SK-N-SH (cell line): Measurements from ENCODE around the gene ID4. TPM values are rescaled to one million over a fixed set of nuclear protein-coding genes. Genes with fewer than 3 reads are reported as not detected.

Experiments
- CTCF ChIA-PET: fragments of 300-600, 350-600 bp; formaldehyde crosslinking; extraction: SDS; loops from one replicate; lab custom pipeline; 2021; lab: Yijun Ruan, JAX
- POLR2A ChIA-PET: fragments of 350-600 bp; sonication (Branson Sonifier 250); formaldehyde crosslinking; extraction: SDS; loops from one replicate; lab custom pipeline; 2020; ENCODE audit warnings: antibody characterized with exemption, inconsistent platforms; lab: Yijun Ruan, JAX
- DNase-seq: peaks from one replicate; pipeline ENCODE4 v3.0.0; 2012
- H2AFZ ChIP-seq: fragments of 200-600 bp; sonication (generic); 2 replicates; pipeline ENCODE4 v1.8.1; 2016; ENCODE audit warnings: antibody characterized with exemption, mild to moderate bottlenecking, low read depth
- H3F3A ChIP-seq: fragments of 200-600 bp; sonication (generic); replicated peaks from 2 replicates; pipeline ENCODE3; 2016; ENCODE audit warnings: antibody characterized with exemption, mild to moderate bottlenecking; ENCODE audit not compliant: insufficient read depth
- H3K27ac ChIP-seq, 2 experiments: fragments of 200-500 bp in 1 of 2; fragments of 200-600 bp in 1 of 2; sonication (Bioruptor generic) in 1 of 2; sonication (generic), shearing (Covaris generic) in 1 of 2; 2 replicates each; pipeline versions ENCODE4 v1.5.1 to v1.6.1; 2014 to 2016; ENCODE audit warnings: low read depth in 2 of 2, inconsistent platforms in 1 of 2, low read length in 1 of 2, mild to moderate bottlenecking in 1 of 2, mixed read lengths in 1 of 2
- H3K27me3 ChIP-seq: fragments of 200-600 bp; sonication (generic), shearing (Covaris generic); 2 replicates; pipeline ENCODE4 v1.6.1; 2016; ENCODE audit warnings: mixed run types; ENCODE audit not compliant: insufficient read depth
- H3K36me3 ChIP-seq, 2 experiments: fragments of 200-500 bp in 1 of 2; fragments of 200-600 bp in 1 of 2; sonication (Bioruptor generic) in 1 of 2; sonication (generic) in 1 of 2; replicated peaks in 1 of 2; 2 replicates each; pipeline versions ENCODE3 to v1.5.1; 2014 to 2016; ENCODE audit warnings: low read length in 1 of 2, mild to moderate bottlenecking in 1 of 2; ENCODE audit not compliant: insufficient read depth in 2 of 2, control insufficient read depth in 1 of 2
- H3K4me1 ChIP-seq, 2 experiments: fragments of 200-500 bp in 1 of 2; fragments of 200-600 bp in 1 of 2; sonication (Bioruptor generic) in 1 of 2; sonication (generic), shearing (Covaris generic) in 1 of 2; 2 replicates each; pipeline versions ENCODE4 v1.5.1 to v1.6.1; 2014 to 2016; ENCODE audit warnings: low read depth in 1 of 2, low read length in 1 of 2, mixed run types in 1 of 2; ENCODE audit not compliant: insufficient read depth in 2 of 2, control insufficient read depth in 1 of 2
- H3K4me2 ChIP-seq: fragments of 200-600 bp; sonication (generic), shearing (Covaris generic); 2 replicates; pipeline ENCODE4 v1.6.1; 2017; ENCODE audit warnings: mixed run types
- H3K4me3 ChIP-seq, 2 experiments: fragments of 200-500 bp in 1 of 2; fragments of 200-600 bp in 1 of 2; sonication (Bioruptor generic) in 1 of 2; sonication (generic), shearing (Covaris generic) in 1 of 2; 2 replicates each; pipeline versions ENCODE4 v1.5.1 to v1.8.1; 2014 to 2016; ENCODE audit warnings: low read depth in 2 of 2, inconsistent platforms in 1 of 2, low read length in 1 of 2, mild to moderate bottlenecking in 1 of 2, mixed read lengths in 1 of 2, moderate library complexity in 1 of 2
- H3K79me2 ChIP-seq: fragments of 200-600 bp; sonication (generic); 2 replicates; pipeline ENCODE4 v1.8.1; 2017; ENCODE audit warnings: mild to moderate bottlenecking; ENCODE audit not compliant: insufficient read depth
- H3K9ac ChIP-seq: fragments of 200-600 bp; sonication (generic); 2 replicates; pipeline ENCODE4 v1.6.1; 2017; ENCODE audit warnings: mixed run types
- H3K9me2 ChIP-seq: fragments of 200-600 bp; sonication (generic); 2 replicates; pipeline ENCODE4 v1.6.1; 2017; ENCODE audit warnings: mixed run types
- H3K9me3 ChIP-seq: fragments of 200-600 bp; sonication (generic); 2 replicates; pipeline ENCODE4 v1.6.1; 2017; ENCODE audit warnings: mixed run types, mild to moderate bottlenecking, moderate library complexity
- H4K20me1 ChIP-seq: fragments of 200-600 bp; sonication (generic); 2 replicates; pipeline ENCODE4 v1.6.1; 2017; ENCODE audit warnings: mild to moderate bottlenecking, mixed run types; ENCODE audit not compliant: insufficient read depth
- FOXM1 ChIP-seq: IDR thresholded peaks from 2 replicates; pipeline ENCODE4 v1.4.0; 2012; ENCODE audit warnings: low read depth, mild to moderate bottlenecking
- GABPA ChIP-seq: IDR thresholded peaks from 2 replicates; pipeline ENCODE4 v1.4.0; 2012; ENCODE audit warnings: low read depth, mild to moderate bottlenecking
- JUND ChIP-seq: IDR thresholded peaks from 2 replicates; pipeline ENCODE4 v1.4.0; 2012
- MEF2A ChIP-seq: IDR thresholded peaks from 2 replicates; pipeline ENCODE4 v1.4.0; 2012; ENCODE audit warnings: low read depth, borderline replicate concordance
- NRF1 ChIP-seq: IDR thresholded peaks from 2 replicates; pipeline ENCODE4 v1.6.1; 2012; ENCODE audit warnings: low read depth, mild to moderate bottlenecking, low read length
- POLR2AphosphoS5 ChIP-seq: IDR thresholded peaks from 2 replicates; pipeline ENCODE4 v1.6.1; 2012; ENCODE audit warnings: low read depth, low read length
- REST ChIP-seq: IDR thresholded peaks from 2 replicates; pipeline ENCODE4 v1.6.1; 2012; ENCODE audit warnings: mild to moderate bottlenecking, low read depth, low read length, moderate library complexity
- RFX5 ChIP-seq: IDR thresholded peaks from 2 replicates; pipeline ENCODE4 v1.6.1; 2012; ENCODE audit warnings: mild to moderate bottlenecking, improper control_type of control experiment, low read length
- RXRA ChIP-seq: IDR thresholded peaks from 2 replicates; pipeline ENCODE4 v1.4.0; 2012; ENCODE audit warnings: low read depth, mild to moderate bottlenecking, borderline replicate concordance
- SMC3 ChIP-seq: IDR thresholded peaks from 2 replicates; pipeline ENCODE4 v1.6.1; 2012; ENCODE audit warnings: low read depth, low read length, improper control_type of control experiment
- WGBS: methylation state at CpG from one replicate; pipeline ENCODE4 v1.1.6; 2017; ENCODE audit warnings: low lambda C conversion rate; 5-methylcytosine and 5-hydroxymethylcytosine counted together
- polyA plus RNA-seq, 3 experiments: library from polyadenylated mRNA; depleted of rRNA; stranded (reverse); fragments of >200 nt; gene quantifications; 2 replicates each; pipeline ENCODE4 v1.2.3, GENCODE V29; 2012

The ID4 gene
- polyA plus RNA-seq, 1 of the 3 experiments (the other 2 are of a cell fraction), result 4.9 TPM

- H3K9ac ChIP-seq, result no peak overlapping the region
- no peak overlapping the region for H3K27ac ChIP-seq
- H3K79me2 ChIP-seq, result no peaks in the 10 kb centered on the region
- H3F3A ChIP-seq, result no peaks in the 10 kb centered on the region
- no peaks in the 10 kb centered on the region for H3K9me2 ChIP-seq
- H3K4me1 ChIP-seq, result no peaks in the 10 kb centered on the region
- no peak overlapping the region for H3K4me2 ChIP-seq
- H3K4me3 ChIP-seq, result no peak overlapping the region
- ChIA-PET POLR2A (no interaction called here), CTCF (no interaction called here)
- H3K9me3 ChIP-seq, result no peaks in the 10 kb centered on the region
- H3K36me3 ChIP-seq, result no peaks in the 10 kb centered on the region
- H3K27me3 ChIP-seq, result no peaks in the 10 kb centered on the region
- H4K20me1 ChIP-seq, result no peaks in the 10 kb centered on the region
- WGBS, result 10% methylated on average over 5 of the region's 5 CpGs
- TF ChIP-seq NRF1 (no peak), FOXM1 (no peak), POLR2AphosphoS5 (no peak), MEF2A (no peak), REST (no peak), SMC3 (no peak), RXRA (no peak), JUND (no peak), RFX5 (no peak), GABPA (no peak)
- DNase-seq, result no peak
- no peak overlapping the region for H2AFZ ChIP-seq
Measured at GRCh38 chr6:19891451-19891850, 54.3 kb downstream of the ID4 start.
